GM18517 (cell line): ENCODE measurements around the gene ENPP6.
"Not testable (repeated sequence)": the region's sequence is repeated elsewhere in the genome, so short reads cannot be mapped to it uniquely, and the experiment has no call there.

Experiments
- ATAC-seq: cut with Tn5 transposase; IDR thresholded peaks from one replicate; pipeline ENCODE4 v1.9.1; 2021; ENCODE audit warnings: mild to moderate bottlenecking, moderate library complexity; ENCODE audit not compliant: unreplicated experiment

ENPP6 gene

DNA sequence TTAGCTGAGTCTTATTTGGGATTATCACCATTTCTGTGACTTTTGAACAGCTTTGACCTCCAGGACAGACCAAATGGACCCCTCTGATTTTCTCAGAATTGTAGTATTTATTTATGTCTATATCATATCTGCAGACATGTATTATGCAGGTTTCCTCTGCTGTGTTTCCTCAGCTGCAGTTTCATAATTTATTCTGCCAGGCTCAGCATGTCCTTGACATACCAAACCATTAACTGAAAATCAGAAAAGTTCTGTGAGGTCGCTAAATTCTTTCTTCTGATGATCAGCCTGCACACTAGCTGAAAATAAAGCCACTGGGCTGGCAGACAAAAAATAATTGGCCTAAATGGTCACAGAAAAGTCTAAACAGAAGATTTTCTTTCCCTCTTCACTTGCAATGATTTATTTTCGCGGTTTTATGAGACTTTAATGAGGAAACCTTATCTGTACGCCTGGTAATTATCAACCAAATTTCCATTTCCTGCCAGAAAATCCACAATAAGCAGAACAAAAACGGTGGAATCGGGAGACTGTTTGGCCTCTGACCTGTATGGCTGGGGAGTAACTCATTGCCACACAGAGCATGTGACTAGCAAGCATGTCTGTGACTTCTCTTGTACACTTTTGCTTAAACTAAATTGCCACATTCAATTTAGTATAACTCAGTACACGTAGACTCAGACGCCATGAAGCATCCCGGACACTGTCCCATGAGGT, 150.9 kb downstream of the ENPP6 start:
- no peak for ATAC-seq

- no peak for ATAC-seq
These were observed 152.8 kb downstream of the ENPP6 start for GRCh38 chr4:184064877-184065276.

DNA sequence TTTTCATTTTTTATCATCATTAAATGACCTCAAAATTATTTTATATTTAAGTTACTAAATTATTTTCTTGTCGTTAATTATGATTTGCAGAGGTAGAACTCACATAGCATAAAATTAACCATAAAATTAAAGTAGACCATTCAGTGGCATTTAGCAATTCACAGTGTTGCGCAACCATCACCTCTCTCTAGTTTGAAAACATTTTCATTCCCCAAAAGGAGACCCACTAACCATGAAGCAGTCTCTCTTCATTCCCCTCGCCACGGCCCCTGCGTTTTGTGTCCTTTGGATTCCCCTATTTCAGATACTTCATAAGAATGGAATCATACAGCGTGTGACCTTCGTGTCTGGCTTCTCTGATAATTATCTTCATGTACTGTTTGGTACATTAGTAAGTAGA, 154.9 kb downstream of the ENPP6 start:
- no peak for ATAC-seq

- ATAC-seq = no peak
These were observed 156.1 kb downstream of the ENPP6 start for GRCh38 chr4:184061582-184061981.

- ATAC-seq = no peak
These were observed 158.6 kb downstream of the ENPP6 start for GRCh38 chr4:184059099-184059498.

- ATAC-seq = no peak
These were observed 159.6 kb downstream of the ENPP6 start for GRCh38 chr4:184058026-184058425.

DNA sequence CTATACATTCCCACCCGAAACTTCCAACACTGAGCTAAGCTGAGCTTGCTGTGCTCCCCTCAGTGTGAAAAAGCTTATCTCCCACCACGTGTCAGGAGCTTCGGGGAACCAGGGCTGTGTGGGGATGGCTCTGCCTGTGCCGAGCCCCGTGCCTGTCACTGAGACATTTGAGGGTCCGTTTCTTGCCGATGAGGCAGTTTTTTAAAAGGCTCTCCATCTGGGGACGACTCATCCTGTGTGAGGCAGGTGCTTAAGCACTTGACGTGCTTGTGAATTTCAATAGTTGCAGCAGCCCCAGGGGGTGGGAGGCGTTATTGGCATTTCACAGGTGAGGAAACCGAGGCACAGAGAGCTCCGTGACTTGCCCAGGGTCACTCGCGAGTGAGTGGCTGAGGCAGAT, 160.8 kb downstream of the ENPP6 start:
- ATAC-seq = no peak

DNA sequence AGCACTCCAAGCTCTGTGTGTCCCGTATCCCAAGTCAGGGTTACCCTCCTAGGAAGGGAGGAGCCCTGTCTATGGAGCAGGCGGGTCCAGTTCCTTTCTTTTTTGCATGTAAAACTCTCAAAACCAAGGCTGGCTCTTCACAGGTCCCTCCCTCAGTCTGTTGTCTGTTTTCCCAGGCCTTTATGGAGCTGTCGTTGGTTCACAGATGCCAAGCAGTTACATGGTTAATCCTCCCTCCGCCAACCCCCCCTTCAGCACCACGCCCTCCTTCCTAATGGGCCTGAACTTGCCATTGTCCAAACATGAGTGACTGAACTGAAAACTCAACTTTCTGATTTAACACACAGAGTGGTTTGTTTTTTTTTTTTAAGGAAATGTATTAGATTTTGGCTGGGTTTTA, 164.2 kb downstream of the ENPP6 start:
- no peak for ATAC-seq

GRCh38 chr4:184052616-184053015, 165.1 kb downstream of the ENPP6 start:
- no peak for ATAC-seq

DNA sequence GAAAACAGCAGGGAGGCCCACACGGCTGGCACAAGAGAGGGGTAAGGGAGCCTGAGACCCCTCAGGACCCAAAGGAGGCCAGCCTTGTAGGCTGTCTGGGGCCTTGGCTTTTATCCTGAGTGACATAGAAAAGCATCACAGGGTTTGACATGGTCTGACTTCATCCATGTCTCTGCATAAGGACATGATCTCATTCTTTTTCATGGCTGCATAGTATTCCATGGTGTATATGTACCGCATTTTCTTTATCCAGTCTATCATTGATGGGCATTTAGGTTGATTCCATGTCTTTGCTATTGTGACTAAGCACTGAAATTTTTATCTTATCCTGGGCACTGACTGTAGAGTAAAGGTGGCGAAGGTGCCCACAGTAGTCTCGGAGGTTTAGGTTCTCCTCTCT, 166.4 kb downstream of the ENPP6 start:
- not testable (repeated sequence) for ATAC-seq

DNA sequence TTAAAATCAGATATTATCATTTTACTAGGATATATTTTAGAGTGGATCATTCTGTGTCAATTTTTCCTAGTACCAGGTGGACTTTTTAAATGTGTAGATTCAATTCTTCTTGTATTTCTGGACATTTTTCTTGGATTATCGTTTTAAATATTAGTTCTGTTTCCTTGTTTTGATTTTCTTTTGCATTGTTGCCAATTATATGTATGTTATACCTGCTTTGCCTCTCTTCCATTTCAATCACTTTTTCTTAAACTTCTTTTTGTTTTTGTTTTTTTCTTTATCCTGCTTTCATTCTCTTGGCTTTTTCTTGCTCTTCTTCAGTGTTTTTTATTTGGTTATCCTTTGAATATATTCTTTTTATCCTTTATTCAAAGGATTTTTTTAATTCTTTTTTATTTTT, 171.5 kb downstream of the ENPP6 start:
- no peak for ATAC-seq

- ATAC-seq = no peak
These were observed 176.5 kb downstream of the ENPP6 start for GRCh38 chr4:184041156-184041555.

GRCh38 chr4:184039963-184040383, 177.7 kb downstream of the ENPP6 start:
- no peak for ATAC-seq
